ENCODE measurements around the gene PDE1C. TPM values are rescaled to one million over a fixed set of nuclear protein-coding genes. Genes with fewer than 3 reads are reported as not detected.

The PDE1C gene
- total and polyA plus RNA-seq, 8 donors, result 2.9 to 54.2 (median 5.9) TPM

DNA sequence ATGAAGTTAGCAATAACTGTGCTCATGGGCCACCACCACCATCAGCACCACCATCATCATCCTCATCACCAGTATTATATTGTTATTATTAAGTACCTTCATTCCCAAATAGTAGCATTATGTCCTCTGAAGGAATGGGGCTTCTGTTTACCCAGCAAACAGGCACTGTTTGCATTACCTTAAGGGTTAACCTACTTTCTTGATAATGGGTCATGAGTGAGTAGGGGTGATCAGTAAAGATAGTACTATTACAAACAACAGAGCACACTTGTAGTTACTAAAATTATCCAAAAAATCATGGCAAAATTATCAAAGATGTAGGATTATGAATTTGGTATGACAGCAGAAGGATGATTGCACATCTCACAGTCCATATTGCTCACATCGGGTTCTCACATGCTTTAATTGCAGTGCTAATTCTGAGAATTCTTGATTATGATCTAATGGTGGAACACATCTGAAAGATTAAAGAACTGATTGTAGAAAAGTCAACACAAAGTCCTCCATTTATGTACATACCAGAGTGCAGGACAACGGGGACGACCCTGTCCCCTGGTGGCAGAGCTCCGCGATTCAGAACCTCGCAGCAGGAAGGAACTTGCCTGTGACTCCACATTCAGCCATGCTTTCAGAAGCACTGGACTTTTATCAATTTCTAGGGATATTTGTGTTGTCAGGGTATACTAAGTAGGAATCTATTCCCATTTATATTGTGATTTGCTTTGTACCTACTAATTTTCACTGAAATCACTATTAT lies 31.0 kb downstream of the PDE1C start:
- DNase-seq, result peak in 1 of 2 donors; percentile 57
- Histone ChIP-seq H3K9me3 (no peaks in the 10 kb centered on the region), H3K27ac (no peak overlapping the region), H3K36me3 (no peaks in the 10 kb centered on the region), H3K4me3 (no peak overlapping the region), H3K27me3 (no peaks in the 10 kb centered on the region), H3K4me1 (peaks cover 0 to 8% (median 2%) of the 10 kb centered on the region in 4 donors)
- intact Hi-C loops (cut with DNase I; ENCODE audit: low total_unique reads), result no loop called here
- TF ChIP-seq, protein P1, sequence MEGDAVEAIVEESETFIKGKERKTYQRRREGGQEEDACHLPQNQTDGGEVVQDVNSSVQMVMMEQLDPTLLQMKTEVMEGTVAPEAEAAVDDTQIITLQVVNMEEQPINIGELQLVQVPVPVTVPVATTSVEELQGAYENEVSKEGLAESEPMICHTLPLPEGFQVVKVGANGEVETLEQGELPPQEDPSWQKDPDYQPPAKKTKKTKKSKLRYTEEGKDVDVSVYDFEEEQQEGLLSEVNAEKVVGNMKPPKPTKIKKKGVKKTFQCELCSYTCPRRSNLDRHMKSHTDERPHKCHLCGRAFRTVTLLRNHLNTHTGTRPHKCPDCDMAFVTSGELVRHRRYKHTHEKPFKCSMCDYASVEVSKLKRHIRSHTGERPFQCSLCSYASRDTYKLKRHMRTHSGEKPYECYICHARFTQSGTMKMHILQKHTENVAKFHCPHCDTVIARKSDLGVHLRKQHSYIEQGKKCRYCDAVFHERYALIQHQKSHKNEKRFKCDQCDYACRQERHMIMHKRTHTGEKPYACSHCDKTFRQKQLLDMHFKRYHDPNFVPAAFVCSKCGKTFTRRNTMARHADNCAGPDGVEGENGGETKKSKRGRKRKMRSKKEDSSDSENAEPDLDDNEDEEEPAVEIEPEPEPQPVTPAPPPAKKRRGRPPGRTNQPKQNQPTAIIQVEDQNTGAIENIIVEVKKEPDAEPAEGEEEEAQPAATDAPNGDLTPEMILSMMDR (IDR thresholded peaks at IDR 0.05), result peak in 2 of 7 experiments; percentile 10 to 24
- TF ChIP-seq POLR2AphosphoS5 (IDR thresholded peaks at IDR 0.05), result no peak
- WGBS, 5 donors, result 40 to 65% (median 57%) methylated on average over 6 of the region's 6 CpGs

DNA sequence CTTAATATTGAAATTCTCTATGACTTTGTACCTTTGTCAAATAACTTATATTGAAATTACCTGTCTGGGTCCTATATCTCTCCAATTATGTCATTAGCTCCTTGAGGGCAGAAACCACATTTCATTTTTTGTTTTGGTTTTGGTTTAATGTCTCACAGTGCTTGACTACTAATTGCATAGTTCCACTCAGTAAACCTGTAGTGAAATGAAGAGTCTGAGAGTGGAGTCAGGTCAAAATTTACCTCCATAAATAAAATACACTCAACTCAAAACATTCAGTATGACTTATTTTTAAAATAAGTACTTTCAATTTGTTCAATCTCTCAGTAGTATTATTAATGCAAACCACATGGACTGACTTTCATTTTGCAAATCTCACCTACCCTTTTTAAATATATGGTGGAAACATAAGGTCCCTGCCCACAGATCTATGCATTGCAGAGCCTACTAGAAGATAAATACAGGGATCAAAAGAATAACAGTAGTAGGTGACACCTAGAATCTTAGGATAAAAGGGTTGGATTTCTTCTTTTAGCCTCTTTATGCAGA lies 32.5 kb downstream of the PDE1C start:
- TF ChIP-seq EP300 (IDR thresholded peaks at IDR 0.05) (no peak), POLR2AphosphoS5 (IDR thresholded peaks at IDR 0.05) (no peak)
- DNase-seq, result no peak
- Histone ChIP-seq H3K9me3 (no peaks in the 10 kb centered on the region), H3K4me3 (no peak overlapping the region), H3K36me3 (no peaks in the 10 kb centered on the region), H3K4me1 (peaks cover 0 to 8% (median 2%) of the 10 kb centered on the region in 4 donors), H3K27ac (no peak overlapping the region), H3K27me3 (no peaks in the 10 kb centered on the region)
- intact Hi-C loops (cut with DNase I; ENCODE audit: low total_unique reads), result no loop called here

DNA sequence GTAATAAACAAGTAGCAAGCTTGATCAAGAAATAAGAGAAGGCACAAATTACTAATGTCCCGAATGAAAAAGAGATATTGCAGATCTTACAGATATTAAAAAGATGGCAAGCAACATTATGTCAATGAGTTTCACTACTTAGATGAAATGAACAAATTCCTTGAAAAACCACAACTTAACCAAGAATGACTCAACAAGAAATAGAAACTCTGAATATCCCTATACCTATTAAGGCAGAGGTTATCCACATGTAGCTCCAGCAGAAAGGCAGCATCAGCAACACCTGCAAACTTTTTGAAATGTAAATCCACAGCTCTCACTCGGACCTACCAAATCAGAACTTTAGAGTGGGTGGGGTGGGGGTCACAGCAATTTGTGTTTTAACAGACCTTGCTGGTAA lies 33.6 kb downstream of the PDE1C start:
- Histone ChIP-seq H3K27me3 (no peaks in the 10 kb centered on the region), H3K36me3 (no peaks in the 10 kb centered on the region), H3K9me3 (no peaks in the 10 kb centered on the region), H3K4me3 (no peak overlapping the region), H3K4me1 (peaks cover 0 to 8% (median 2%) of the 10 kb centered on the region in 4 donors), H3K27ac (no peak overlapping the region)
- intact Hi-C loops (cut with DNase I; ENCODE audit: low total_unique reads), result no loop called here
- TF ChIP-seq POLR2A (IDR thresholded peaks at IDR 0.05) (no peak), POLR2AphosphoS5 (IDR thresholded peaks at IDR 0.05) (no peak), EP300 (IDR thresholded peaks at IDR 0.05) (no peak)
- TF ChIP-seq, protein P1 (IDR thresholded peaks at IDR 0.05), result no peak
- 68 to 81% (median 73%) methylated on average over 2 of the region's 2 CpGs for WGBS, 5 donors
- no peak for DNase-seq

DNA sequence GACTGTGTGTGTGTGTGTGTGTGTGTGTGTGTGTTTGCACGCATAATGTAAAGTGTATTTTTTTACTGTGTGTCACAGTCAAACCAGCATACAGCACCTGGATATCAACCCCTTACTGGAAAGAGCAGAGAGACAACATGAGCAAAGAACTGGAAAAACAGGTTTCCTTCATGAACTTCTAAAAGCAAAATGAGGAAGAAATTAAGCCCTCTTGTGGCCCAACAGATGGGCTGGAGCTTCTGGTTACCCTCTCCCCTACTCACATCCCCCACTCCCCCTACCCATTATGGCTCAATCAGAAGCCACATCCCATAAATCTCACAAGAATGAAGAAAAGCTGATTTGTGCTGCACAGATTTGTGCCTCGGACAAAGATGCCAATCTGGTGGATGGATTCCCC lies 36.2 kb downstream of the PDE1C start:
- no peak overlapping the region for H3K27ac ChIP-seq
- WGBS, 5 donors, result 58 to 72% (median 67%) methylated on average over 2 of the region's 2 CpGs
- TF ChIP-seq, protein P1 (IDR thresholded peaks at IDR 0.05), result no peak
- TF ChIP-seq POLR2AphosphoS5 (IDR thresholded peaks at IDR 0.05) (no peak), EP300 (IDR thresholded peaks at IDR 0.05) (no peak), POLR2A (IDR thresholded peaks at IDR 0.05) (no peak)
- no peaks in the 10 kb centered on the region for H3K9me3 ChIP-seq
- H3K4me3 ChIP-seq, result no peak overlapping the region
- DNase-seq, result peak in 1 of 2 donors; percentile 76
- H3K4me1 ChIP-seq, result peaks cover 0 to 3% (median under 1%) of the 10 kb centered on the region in 4 donors
- intact Hi-C loops (cut with DNase I; ENCODE audit: low total_unique reads), result no loop called here
- no peaks in the 10 kb centered on the region for H3K27me3 ChIP-seq
- no peaks in the 10 kb centered on the region for H3K36me3 ChIP-seq

DNA sequence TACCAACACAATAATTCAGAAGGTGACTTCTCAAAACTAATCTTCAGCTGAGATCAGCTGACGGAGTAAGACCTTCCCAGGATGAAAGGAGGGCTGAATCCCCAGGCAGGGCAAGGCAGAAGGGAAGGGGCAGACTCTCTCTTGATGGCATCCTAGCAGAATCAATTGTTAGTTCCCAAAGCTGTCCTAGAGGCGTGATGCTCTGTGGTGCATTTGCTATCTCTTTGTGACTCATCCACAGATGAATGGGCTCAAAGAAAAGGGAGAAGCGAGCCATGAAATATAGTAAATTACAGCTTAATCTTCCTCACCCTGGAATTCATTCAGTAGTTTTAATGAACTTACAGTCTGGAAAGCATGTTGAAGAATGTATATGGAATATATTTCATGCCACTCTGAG lies 37.2 kb downstream of the PDE1C start:
- no peaks in the 10 kb centered on the region for H3K4me1 ChIP-seq
- intact Hi-C loops (cut with DNase I; ENCODE audit: low total_unique reads), result no loop called here
- H3K36me3 ChIP-seq, result no peaks in the 10 kb centered on the region
- no peak overlapping the region for H3K4me3 ChIP-seq
- TF ChIP-seq POLR2A (IDR thresholded peaks at IDR 0.05) (no peak), POLR2AphosphoS5 (IDR thresholded peaks at IDR 0.05) (no peak), EP300 (IDR thresholded peaks at IDR 0.05) (no peak)
- TF ChIP-seq, protein P1 (IDR thresholded peaks at IDR 0.05), result no peak
- WGBS, 5 donors, result 87 to 96% (median 91%) methylated on average over 3 of the region's 3 CpGs
- DNase-seq, result no peak
- H3K9me3 ChIP-seq, result no peaks in the 10 kb centered on the region
- no peaks in the 10 kb centered on the region for H3K27me3 ChIP-seq
- no peak overlapping the region for H3K27ac ChIP-seq

Data from stomach (tissue), 9 donors.